Measurements from ENCODE around the gene PRKAR1B. TPM values are rescaled to one million over a fixed set of nuclear protein-coding genes. Genes with fewer than 3 reads are reported as not detected.

PRKAR1B gene
- total RNA-seq, 1 donor from 2014 or later: 14.7 TPM

GRCh38 chr7:771234-772004 lies 44.3 kb upstream of the PRKAR1B start:
- FAIRE-seq: no peak
- no peak overlapping the region for H2AFZ ChIP-seq (ENCODE audit: low read depth, low read length)
- no peak for DNase-seq (ENCODE audit: low read depth)
- no peak overlapping the region for H3K4me2 ChIP-seq (ENCODE audit: low read length)
- no peaks in the 10 kb centered on the region for H3K9me3 ChIP-seq (ENCODE audit: insufficient read depth, low read depth, low read length)
- no peak overlapping the region for H3K4me3 Mint-ChIP-seq (ENCODE audit: unreplicated experiment)
- H3K9me3 Mint-ChIP-seq (ENCODE audit: unreplicated experiment): no peaks in the 10 kb centered on the region
- no peaks in the 10 kb centered on the region for H3K4me1 Mint-ChIP-seq (ENCODE audit: low read depth, unreplicated experiment)
- H3K27me3 ChIP-seq (ENCODE audit: insufficient read depth, low read length): no peaks in the 10 kb centered on the region
- H3K4me1 ChIP-seq (ENCODE audit: insufficient read depth, low read length): peaks cover 10% of the 10 kb centered on the region
- no peak overlapping the region for H3K4me3 ChIP-seq (ENCODE audit: insufficient read depth, low read depth, low read length)
- no peaks in the 10 kb centered on the region for H4K20me1 ChIP-seq (ENCODE audit: insufficient read depth, low read length)
- H3K36me3 Mint-ChIP-seq (ENCODE audit: low read depth, unreplicated experiment): peaks cover 4% of the 10 kb centered on the region
- H3K9ac ChIP-seq (ENCODE audit: low read length): no peak overlapping the region
- no peaks in the 10 kb centered on the region for H3K27me3 Mint-ChIP-seq (ENCODE audit: low read depth, unreplicated experiment)
- TF ChIP-seq CTCF (IDR thresholded peaks at IDR 0.05; ENCODE audit: insufficient read depth, low read depth, low read length) (no peak), EZH2 (IDR thresholded peaks at IDR 0.05; ENCODE audit: insufficient read depth, low read length) (no peak)
- no peak overlapping the region for H3K27ac ChIP-seq (ENCODE audit: low read depth, low read length)
- H3K27ac Mint-ChIP-seq (ENCODE audit: unreplicated experiment): no peak overlapping the region
- peaks cover 4% of the 10 kb centered on the region for H3K36me3 ChIP-seq (ENCODE audit: insufficient read depth, low read length)
- H3K79me2 ChIP-seq (ENCODE audit: insufficient read depth, low read length): no peaks in the 10 kb centered on the region

GRCh38 chr7:770741-771166 lies 43.7 kb upstream of the PRKAR1B start:
- Histone ChIP-seq H3K36me3 (ENCODE audit: insufficient read depth, low read length) (peaks cover 4% of the 10 kb centered on the region), H3K4me3 (ENCODE audit: insufficient read depth, low read depth, low read length) (no peak overlapping the region), H4K20me1 (ENCODE audit: insufficient read depth, low read length) (no peaks in the 10 kb centered on the region), H3K27me3 (ENCODE audit: insufficient read depth, low read length) (no peaks in the 10 kb centered on the region), H3K27ac (ENCODE audit: low read depth, low read length) (no peak overlapping the region), H3K4me1 (ENCODE audit: insufficient read depth, low read length) (peaks cover 8% of the 10 kb centered on the region), H3K9me3 (ENCODE audit: insufficient read depth, low read depth, low read length) (no peaks in the 10 kb centered on the region), H3K79me2 (ENCODE audit: insufficient read depth, low read length) (no peaks in the 10 kb centered on the region), H3K4me2 (ENCODE audit: low read length) (no peak overlapping the region), H3K9ac (ENCODE audit: low read length) (no peak overlapping the region), H2AFZ (ENCODE audit: low read depth, low read length) (no peak overlapping the region)
- Mint-ChIP-seq H3K4me1 (ENCODE audit: low read depth, unreplicated experiment) (no peaks in the 10 kb centered on the region), H3K4me3 (ENCODE audit: unreplicated experiment) (no peak overlapping the region), H3K36me3 (ENCODE audit: low read depth, unreplicated experiment) (peaks cover 5% of the 10 kb centered on the region), H3K27me3 (ENCODE audit: low read depth, unreplicated experiment) (no peaks in the 10 kb centered on the region), H3K9me3 (ENCODE audit: unreplicated experiment) (no peaks in the 10 kb centered on the region), H3K27ac (ENCODE audit: unreplicated experiment) (no peak overlapping the region)
- FAIRE-seq: no peak
- no peak for DNase-seq (ENCODE audit: low read depth)
- TF ChIP-seq CTCF (IDR thresholded peaks at IDR 0.05; ENCODE audit: insufficient read depth, low read depth, low read length) (no peak), EZH2 (IDR thresholded peaks at IDR 0.05; ENCODE audit: insufficient read depth, low read length) (no peak)

- Histone ChIP-seq H3K4me1 (ENCODE audit: insufficient read depth, low read length) (peaks cover 8% of the 10 kb centered on the region), H3K27me3 (ENCODE audit: insufficient read depth, low read length) (no peaks in the 10 kb centered on the region), H3K79me2 (ENCODE audit: insufficient read depth, low read length) (no peaks in the 10 kb centered on the region), H3K9ac (ENCODE audit: low read length) (no peak overlapping the region), H2AFZ (ENCODE audit: low read depth, low read length) (no peak overlapping the region), H3K9me3 (ENCODE audit: insufficient read depth, low read depth, low read length) (peaks cover 2% of the 10 kb centered on the region), H3K36me3 (ENCODE audit: insufficient read depth, low read length) (peaks cover 3% of the 10 kb centered on the region), H3K4me2 (ENCODE audit: low read length) (no peak overlapping the region), H4K20me1 (ENCODE audit: insufficient read depth, low read length) (no peaks in the 10 kb centered on the region), H3K27ac (ENCODE audit: low read depth, low read length) (no peak overlapping the region), H3K4me3 (ENCODE audit: insufficient read depth, low read depth, low read length) (no peak overlapping the region)
- FAIRE-seq (no peak), DNase-seq (ENCODE audit: low read depth) (no peak)
- Mint-ChIP-seq H3K27ac (ENCODE audit: unreplicated experiment) (no peak overlapping the region), H3K4me1 (ENCODE audit: low read depth, unreplicated experiment) (no peaks in the 10 kb centered on the region), H3K27me3 (ENCODE audit: low read depth, unreplicated experiment) (no peaks in the 10 kb centered on the region), H3K4me3 (ENCODE audit: unreplicated experiment) (no peak overlapping the region), H3K36me3 (ENCODE audit: low read depth, unreplicated experiment) (peaks cover 9% of the 10 kb centered on the region), H3K9me3 (ENCODE audit: unreplicated experiment) (no peaks in the 10 kb centered on the region)
- TF ChIP-seq CTCF (IDR thresholded peaks at IDR 0.05; ENCODE audit: insufficient read depth, low read depth, low read length) (no peak), EZH2 (IDR thresholded peaks at IDR 0.05; ENCODE audit: insufficient read depth, low read length) (no peak)
Observed at GRCh38 chr7:770336-770735, 43.3 kb upstream of the PRKAR1B start.

Data from astrocyte (in vitro differentiated cells and primary cell).